Measurements from ENCODE around the gene DCST2. TPM values are rescaled to one million over a fixed set of nuclear protein-coding genes. Genes with fewer than 3 reads are reported as not detected.
A peak's percentile ranks its signal among the peaks of the same experiment; 100 is the strongest.

The DCST2 gene
- total RNA-seq, 1 experiment from 2014 or later = 0.21 TPM

- BruUV-seq (replicated peaks) = no TSS peak
- Histone ChIP-seq H3K4me3 (ENCODE audit: low read depth, low read length, poor library complexity, severe bottlenecking) (peak overlapping the region; percentile 89), H3K9me3 (ENCODE audit: low read depth, low read length, poor library complexity, severe bottlenecking) (no peaks in the 10 kb centered on the region), H3K27me3 (replicated peaks; ENCODE audit: insufficient read depth, low read depth, low read length, poor library complexity) (no peaks in the 10 kb centered on the region), H3K36me3 (ENCODE audit: insufficient read depth, low read length, poor library complexity, severe bottlenecking) (no peaks in the 10 kb centered on the region), H3K4me1 (ENCODE audit: insufficient read depth, low read length, poor library complexity, severe bottlenecking) (peaks cover 20% of the 10 kb centered on the region), H3K27ac (ENCODE audit: low read depth, low read length, poor library complexity, severe bottlenecking) (no peak overlapping the region)
- ChIA-PET CTCF (interaction anchor here (0.6 to 2.0 kb wide), 5 partner anchors 10 to 572 kb away, joined by 3 to 9 read pairs (median 6); partner anchors contain the start of gene SHC1), POLR2A (ENCODE audit: low non-redundant PET) (no interaction called here)
- TF ChIP-seq EZH2 (IDR thresholded peaks at IDR 0.05; ENCODE audit: borderline replicate concordance, low read depth, low read length, poor library complexity, severe bottlenecking) = no peak
- no peak for TF ChIP-seq CTCF (conservative IDR thresholded peaks at IDR 0.05; ENCODE audit: low read depth, low read length)
- peak; percentile 47 for DNase-seq (ENCODE audit: low spot score)
- intact Hi-C loops (cut with micrococcal nuclease; ENCODE audit: unreplicated experiment) = no loop called here
Measured at GRCh38 chr1:155051777-155052398, 18.3 kb upstream of the DCST2 start.

- CTCF ChIA-PET = interaction anchor here (0.6 to 1.4 kb wide), 10 partner anchors 10 to 572 kb away, joined by 3 to 8 read pairs (median 4); partner anchors contain the start of gene SHC1
Measured at GRCh38 chr1:155051342-155051776, 17.8 kb upstream of the DCST2 start.

More at GRCh38 chr1:155051342-155051776, 17.8 kb upstream of the DCST2 start:
- Histone ChIP-seq H3K36me3 (ENCODE audit: insufficient read depth, low read length, poor library complexity, severe bottlenecking) (no peaks in the 10 kb centered on the region), H3K27ac (ENCODE audit: low read depth, low read length, poor library complexity, severe bottlenecking) (no peak overlapping the region), H3K27me3 (replicated peaks; ENCODE audit: insufficient read depth, low read depth, low read length, poor library complexity) (no peaks in the 10 kb centered on the region), H3K4me1 (ENCODE audit: insufficient read depth, low read length, poor library complexity, severe bottlenecking) (peaks cover 20% of the 10 kb centered on the region), H3K4me3 (ENCODE audit: low read depth, low read length, poor library complexity, severe bottlenecking) (peak overlapping the region; percentile 89), H3K9me3 (ENCODE audit: low read depth, low read length, poor library complexity, severe bottlenecking) (no peaks in the 10 kb centered on the region)
- DNase-seq (ENCODE audit: low spot score) = no peak
- intact Hi-C loops (cut with micrococcal nuclease; ENCODE audit: unreplicated experiment) = no loop called here
- TF ChIP-seq EZH2 (IDR thresholded peaks at IDR 0.05; ENCODE audit: borderline replicate concordance, low read depth, low read length, poor library complexity, severe bottlenecking) = no peak
- TF ChIP-seq CTCF (conservative IDR thresholded peaks at IDR 0.05; ENCODE audit: low read depth, low read length) = no peak
- POLR2A ChIA-PET (ENCODE audit: low non-redundant PET) = no interaction called here
- BruUV-seq (replicated peaks) = no TSS peak
